Trophoblast cell (in vitro differentiated cells and primary cell): ENCODE measurements around the gene TPRG1.
"Not testable (repeated sequence)": the region's sequence is repeated elsewhere in the genome, so short reads cannot be mapped to it uniquely, and the experiment has no call there.

Experiments
- DNase-seq, 2 donors: peaks; one replicate each; pipeline ENCODE4 v3.0.0-alpha.2; 2016
- H2AFZ ChIP-seq: 2 replicates; pipeline ENCODE4 v1.6.1; 2013; ENCODE audit warnings: low read length, moderate library complexity, mild to moderate bottlenecking; ENCODE audit not compliant: insufficient read depth, poor library complexity
- H2AK5ac ChIP-seq: 2 replicates; pipeline ENCODE4 v1.6.1; 2013; ENCODE audit warnings: mild to moderate bottlenecking, low read length
- H2BK120ac ChIP-seq: 2 replicates; pipeline ENCODE4 v1.6.1; 2013; ENCODE audit warnings: low read length, mild to moderate bottlenecking, moderate library complexity; ENCODE audit not compliant: insufficient read depth, poor library complexity
- H2BK12ac ChIP-seq: 2 replicates; pipeline ENCODE4 v1.6.1; 2013; ENCODE audit warnings: mild to moderate bottlenecking, low read length, moderate library complexity
- H2BK5ac ChIP-seq: 2 replicates; pipeline ENCODE4 v1.6.1; 2013; ENCODE audit warnings: low read length, low read depth, moderate library complexity, mild to moderate bottlenecking; ENCODE audit not compliant: poor library complexity
- H3K14ac ChIP-seq: 2 replicates; pipeline ENCODE4 v1.6.1; 2013; ENCODE audit warnings: mild to moderate bottlenecking, low read length
- H3K18ac ChIP-seq: 2 replicates; pipeline ENCODE4 v1.6.1; 2013; ENCODE audit warnings: mild to moderate bottlenecking, low read length
- H3K23ac ChIP-seq: 2 replicates; pipeline ENCODE4 v1.6.1; 2013; ENCODE audit warnings: low read length
- H3K27ac ChIP-seq: 2 replicates; pipeline ENCODE4 v1.5.1; 2013; ENCODE audit warnings: low read depth, mild to moderate bottlenecking, inconsistent platforms, low read length, moderate library complexity
- H3K27me3 ChIP-seq: 2 replicates; pipeline ENCODE4 v1.6.1; 2013; ENCODE audit warnings: inconsistent platforms, mild to moderate bottlenecking, low read length, moderate library complexity; ENCODE audit not compliant: insufficient read depth
- H3K36me3 ChIP-seq, 2 experiments: 1 replicate in 1 of 2; 2 replicates in 1 of 2; pipeline ENCODE4 v1.6.1; 2013; ENCODE audit warnings: low read length in 2 of 2, mild to moderate bottlenecking in 2 of 2, moderate library complexity in 1 of 2; ENCODE audit not compliant: insufficient read depth in 2 of 2, control insufficient read depth in 1 of 2
- H3K4ac ChIP-seq: 2 replicates; pipeline ENCODE4 v1.6.1; 2013; ENCODE audit warnings: low read depth, mild to moderate bottlenecking, low read length, moderate library complexity
- H3K4me1 ChIP-seq, 2 experiments: 1 replicate in 1 of 2; 2 replicates in 1 of 2; pipeline ENCODE4 v1.6.1; 2013; ENCODE audit warnings: low read length in 2 of 2, mild to moderate bottlenecking in 2 of 2, moderate library complexity in 1 of 2; ENCODE audit not compliant: insufficient read depth in 2 of 2, control insufficient read depth in 1 of 2
- H3K4me2 ChIP-seq: 2 replicates; pipeline ENCODE4 v1.6.1; 2013; ENCODE audit warnings: inconsistent platforms, mild to moderate bottlenecking, low read length, moderate library complexity
- H3K4me3 ChIP-seq: 2 replicates; pipeline ENCODE4 v1.5.1; 2013; ENCODE audit warnings: mild to moderate bottlenecking, low read depth, low read length, inconsistent platforms
- H3K79me1 ChIP-seq: one replicate; pipeline ENCODE4 v1.6.1; 2013; ENCODE audit warnings: low read length
- H3K79me2 ChIP-seq: 2 replicates; pipeline ENCODE4 v1.6.1; 2013; ENCODE audit warnings: low read length, mild to moderate bottlenecking; ENCODE audit not compliant: control insufficient read depth, insufficient read depth, poor library complexity
- H3K9ac ChIP-seq: 2 replicates; pipeline ENCODE4 v1.6.1; 2013; ENCODE audit warnings: mild to moderate bottlenecking, low read length
- H3K9me3 ChIP-seq: 2 replicates; pipeline ENCODE4 v1.6.1; 2013; ENCODE audit warnings: low read depth, mild to moderate bottlenecking, control low read depth, inconsistent platforms, low read length; ENCODE audit not compliant: insufficient read depth
- H4K12ac ChIP-seq: 2 replicates; pipeline ENCODE4 v1.6.1; 2013; ENCODE audit warnings: low read depth, mild to moderate bottlenecking, low read length, moderate library complexity
- H4K8ac ChIP-seq: 2 replicates; pipeline ENCODE4 v1.6.1; 2013; ENCODE audit warnings: low read depth, mild to moderate bottlenecking, low read length, moderate library complexity
- H4K91ac ChIP-seq: one replicate; pipeline ENCODE4 v1.6.1; 2013; ENCODE audit warnings: low read depth, mild to moderate bottlenecking, low read length, moderate library complexity
- WGBS: extraction: QIAGEN DNeasy Blood & Tissue Kit; methylation state at CpG from one replicate; pipeline ENCODE4 v1.1.7; 2013; ENCODE audit warnings: missing lambda C conversion rate; ENCODE audit not compliant: insufficient read length, insufficient coverage; ENCODE audit errors: extremely low coverage; 5-methylcytosine and 5-hydroxymethylcytosine counted together

TPRG1 gene

DNA sequence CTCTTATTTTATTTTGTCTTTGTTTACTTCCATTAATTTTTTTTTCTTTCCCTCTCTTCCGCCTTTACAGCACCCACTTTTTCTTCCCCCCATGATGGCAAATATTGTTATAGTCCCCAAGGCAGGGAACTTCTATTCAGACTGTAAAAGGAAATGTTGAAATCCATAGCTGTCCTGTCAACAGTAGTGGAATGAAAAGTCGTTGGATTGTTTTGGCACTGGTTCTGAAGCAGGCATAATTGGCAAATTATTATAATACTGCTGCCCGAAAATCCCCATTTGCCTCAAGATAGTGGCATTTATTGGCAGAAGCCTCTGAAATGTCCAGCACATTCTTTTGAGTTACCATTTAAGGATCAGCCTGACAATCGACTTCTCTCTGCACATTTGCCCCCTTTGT, 150.6 kb downstream of the TPRG1 start:
- Histone ChIP-seq H3K18ac (no peak overlapping the region), H3K9me3 (no peaks in the 10 kb centered on the region), H3K9ac (no peak overlapping the region), H2BK5ac (no peak overlapping the region), H4K12ac (no peak overlapping the region), H3K4me3 (no peak overlapping the region), H3K4me1 (peaks cover 2 to 9% of the 10 kb centered on the region in 2 experiments), H4K8ac (no peak overlapping the region), H2AK5ac (no peak overlapping the region), H2AFZ (no peak overlapping the region), H3K14ac (no peak overlapping the region), H3K36me3 (no peaks in the 10 kb centered on the region), H3K4ac (no peak overlapping the region), H3K23ac (no peak overlapping the region), H3K27me3 (no peaks in the 10 kb centered on the region), H3K4me2 (no peak overlapping the region), H4K91ac (no peak overlapping the region), H3K27ac (no peak overlapping the region), H2BK12ac (no peak overlapping the region), H3K79me2 (no peaks in the 10 kb centered on the region), H2BK120ac (no peak overlapping the region), H3K79me1 (no peaks in the 10 kb centered on the region)
- WGBS: no CpG with 5 or more reads among the region's 4 CpGs
- DNase-seq: no peak

DNA sequence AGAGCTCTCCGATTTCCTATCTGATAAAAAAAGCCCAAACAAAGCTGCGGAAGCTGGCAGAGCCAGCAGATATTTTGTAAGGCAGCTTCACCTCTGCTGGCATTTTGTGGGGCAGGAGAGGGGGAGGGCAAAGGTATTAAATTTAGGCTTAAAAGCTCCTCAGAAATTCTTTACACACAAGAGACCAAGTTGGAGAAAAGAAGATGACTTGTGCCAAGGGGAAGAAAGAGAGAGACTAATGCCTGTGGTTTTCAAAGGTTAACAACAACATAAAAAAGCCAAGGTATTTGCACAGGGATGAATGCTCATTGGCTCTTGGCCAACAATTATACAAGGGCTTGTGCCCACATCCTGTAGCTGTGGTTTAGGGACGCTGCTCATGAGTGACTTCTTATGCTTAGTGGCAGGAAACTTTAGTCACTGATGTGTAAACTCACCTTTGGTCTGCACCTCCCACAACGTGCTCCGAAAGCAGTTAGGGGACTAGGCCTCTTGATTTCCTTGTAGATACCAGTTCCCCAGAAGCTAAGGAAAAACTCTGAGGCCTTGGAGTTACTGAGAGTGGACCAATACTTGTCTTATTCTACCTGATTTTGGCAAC, 152.9 kb downstream of the TPRG1 start:
- Histone ChIP-seq H4K12ac (no peak overlapping the region), H3K79me1 (no peaks in the 10 kb centered on the region), H2BK12ac (no peak overlapping the region), H3K4me3 (no peak overlapping the region), H3K4ac (no peak overlapping the region), H3K14ac (no peak overlapping the region), H2BK5ac (no peak overlapping the region), H4K8ac (no peak overlapping the region), H3K18ac (no peak overlapping the region), H2AK5ac (no peak overlapping the region), H3K36me3 (no peaks in the 10 kb centered on the region), H4K91ac (no peak overlapping the region), H2AFZ (no peak overlapping the region), H3K27ac (no peak overlapping the region), H3K9me3 (no peaks in the 10 kb centered on the region), H3K4me2 (no peak overlapping the region), H3K79me2 (no peaks in the 10 kb centered on the region), H2BK120ac (no peak overlapping the region), H3K27me3 (no peaks in the 10 kb centered on the region), H3K9ac (no peak overlapping the region), H3K23ac (no peak overlapping the region), H3K4me1 (peaks cover 2 to 9% of the 10 kb centered on the region in 2 experiments)
- no peak for DNase-seq
- no CpG with 5 or more reads among the region's 5 CpGs for WGBS

DNA sequence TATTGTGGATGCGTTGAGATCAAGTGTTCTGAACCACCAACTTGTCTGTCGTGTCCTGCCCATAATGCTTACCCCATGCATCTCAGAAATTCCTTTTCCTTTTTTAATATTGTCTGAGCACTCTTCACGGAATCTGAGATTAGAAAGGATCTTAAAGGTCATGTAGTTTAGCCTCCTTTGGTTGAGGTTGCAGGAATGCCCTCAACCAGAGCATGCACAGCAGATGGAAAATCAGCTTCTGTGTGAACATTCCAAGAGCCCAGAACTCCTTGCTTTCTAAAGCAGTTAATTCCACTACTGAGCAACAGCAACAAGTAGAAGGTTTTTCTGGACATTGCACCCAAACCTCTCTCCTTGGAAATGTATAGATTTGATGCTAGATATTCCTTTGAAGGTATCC, 153.7 kb downstream of the TPRG1 start:
- no peaks in the 10 kb centered on the region for H3K27me3 ChIP-seq
- no peak overlapping the region for H3K14ac ChIP-seq

DNA sequence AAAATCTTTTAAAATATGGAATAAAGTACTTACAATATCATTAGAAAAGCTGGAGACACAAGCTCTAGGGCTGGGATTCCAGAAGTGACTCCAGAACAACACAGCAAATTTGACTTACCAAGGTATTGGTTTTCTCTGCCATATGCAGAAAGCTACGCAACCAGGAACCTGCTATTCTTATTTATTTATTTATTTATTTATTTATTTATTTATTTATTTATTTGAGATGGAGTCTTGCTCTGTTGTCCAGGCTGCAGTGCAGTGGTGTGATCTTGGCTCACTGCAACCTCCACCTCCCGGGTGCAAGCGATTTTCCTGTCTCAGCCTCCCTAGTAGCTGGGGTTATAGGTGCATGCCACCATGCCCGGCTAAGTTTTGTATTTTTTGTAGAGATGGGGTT, 157.9 kb downstream of the TPRG1 start:
- H2BK120ac ChIP-seq, H3K9ac ChIP-seq, H3K14ac ChIP-seq, H2AK5ac ChIP-seq, H3K9me3 ChIP-seq, DNase-seq, H4K12ac ChIP-seq, H3K79me1 ChIP-seq, H3K79me2 ChIP-seq, H3K4ac ChIP-seq, H3K4me2 ChIP-seq, H4K91ac ChIP-seq, H3K18ac ChIP-seq, H3K23ac ChIP-seq, H4K8ac ChIP-seq, H3K27me3 ChIP-seq, H3K4me3 ChIP-seq, H3K27ac ChIP-seq, H3K36me3 ChIP-seq, H2BK5ac ChIP-seq, H3K4me1 ChIP-seq, H2BK12ac ChIP-seq, H2AFZ ChIP-seq: not testable (repeated sequence)
- WGBS: no CpG with 5 or more reads among the region's 4 CpGs

More for the DNA sequence above, 153.7 kb downstream of the TPRG1 start:
- Histone ChIP-seq H3K9me3 (no peaks in the 10 kb centered on the region), H3K4ac (no peak overlapping the region), H2BK12ac (no peak overlapping the region), H3K4me2 (no peak overlapping the region), H3K23ac (no peak overlapping the region), H2AFZ (no peak overlapping the region), H3K4me1 (peaks cover 2 to 9% of the 10 kb centered on the region in 2 experiments), H3K79me2 (no peaks in the 10 kb centered on the region), H4K91ac (no peak overlapping the region), H3K36me3 (no peaks in the 10 kb centered on the region), H3K18ac (no peak overlapping the region), H3K4me3 (no peak overlapping the region), H4K12ac (no peak overlapping the region), H2AK5ac (no peak overlapping the region), H2BK120ac (no peak overlapping the region), H4K8ac (no peak overlapping the region), H3K9ac (no peak overlapping the region), H2BK5ac (no peak overlapping the region), H3K27ac (no peak overlapping the region), H3K79me1 (no peaks in the 10 kb centered on the region)
- no CpG with 5 or more reads among the region's 3 CpGs for WGBS
- DNase-seq: no peak
